ENCODE results near the gene MYO1E. TPM values are rescaled to one million over a fixed set of nuclear protein-coding genes. Genes with fewer than 3 reads are reported as not detected.

MYO1E gene
- total RNA-seq, 2 donors from 2014 or later: 66.3 to 92.0 TPM

DNA sequence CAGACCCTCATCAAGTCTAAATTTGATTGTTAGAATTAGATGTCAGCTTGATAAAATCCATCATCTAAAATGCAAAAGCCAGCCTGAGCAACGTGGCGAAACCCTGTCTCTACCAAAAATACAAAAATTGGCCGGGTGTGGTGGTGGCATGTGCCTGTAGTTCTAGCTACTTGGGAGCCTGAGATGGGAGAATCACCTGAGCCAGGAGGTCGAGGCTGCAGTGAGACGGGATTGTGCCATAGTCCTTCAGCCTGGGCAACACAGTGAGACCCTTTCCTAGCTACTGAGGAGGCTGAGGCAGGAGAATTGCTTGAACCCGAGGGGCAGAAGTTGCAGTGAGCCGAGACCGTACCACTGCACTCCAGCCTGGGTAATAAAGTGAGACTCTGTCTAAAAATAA lies 69.5 kb downstream of the MYO1E start:
- Histone ChIP-seq H3K9me3 (no peaks in the 10 kb centered on the region), H3K4me1 (replicated peaks) (no peaks in the 10 kb centered on the region), H3K27me3 (replicated peaks; ENCODE audit: insufficient read depth) (no peaks in the 10 kb centered on the region), H3K4me3 (no peak overlapping the region), H3K27ac (no peak overlapping the region), H3K36me3 (no peaks in the 10 kb centered on the region)
- TF ChIP-seq, protein P1, sequence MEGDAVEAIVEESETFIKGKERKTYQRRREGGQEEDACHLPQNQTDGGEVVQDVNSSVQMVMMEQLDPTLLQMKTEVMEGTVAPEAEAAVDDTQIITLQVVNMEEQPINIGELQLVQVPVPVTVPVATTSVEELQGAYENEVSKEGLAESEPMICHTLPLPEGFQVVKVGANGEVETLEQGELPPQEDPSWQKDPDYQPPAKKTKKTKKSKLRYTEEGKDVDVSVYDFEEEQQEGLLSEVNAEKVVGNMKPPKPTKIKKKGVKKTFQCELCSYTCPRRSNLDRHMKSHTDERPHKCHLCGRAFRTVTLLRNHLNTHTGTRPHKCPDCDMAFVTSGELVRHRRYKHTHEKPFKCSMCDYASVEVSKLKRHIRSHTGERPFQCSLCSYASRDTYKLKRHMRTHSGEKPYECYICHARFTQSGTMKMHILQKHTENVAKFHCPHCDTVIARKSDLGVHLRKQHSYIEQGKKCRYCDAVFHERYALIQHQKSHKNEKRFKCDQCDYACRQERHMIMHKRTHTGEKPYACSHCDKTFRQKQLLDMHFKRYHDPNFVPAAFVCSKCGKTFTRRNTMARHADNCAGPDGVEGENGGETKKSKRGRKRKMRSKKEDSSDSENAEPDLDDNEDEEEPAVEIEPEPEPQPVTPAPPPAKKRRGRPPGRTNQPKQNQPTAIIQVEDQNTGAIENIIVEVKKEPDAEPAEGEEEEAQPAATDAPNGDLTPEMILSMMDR (IDR thresholded peaks at IDR 0.05): no peak
- TF ChIP-seq POLR2A (IDR thresholded peaks at IDR 0.05) (no peak), POLR2AphosphoS5 (IDR thresholded peaks at IDR 0.05) (no peak)
- 93% methylated on average over 8 of the region's 8 CpGs for WGBS
- DNase-seq (ENCODE audit: low spot score): no peak
- intact Hi-C loops (cut with DNase I): no loop called here

DNA sequence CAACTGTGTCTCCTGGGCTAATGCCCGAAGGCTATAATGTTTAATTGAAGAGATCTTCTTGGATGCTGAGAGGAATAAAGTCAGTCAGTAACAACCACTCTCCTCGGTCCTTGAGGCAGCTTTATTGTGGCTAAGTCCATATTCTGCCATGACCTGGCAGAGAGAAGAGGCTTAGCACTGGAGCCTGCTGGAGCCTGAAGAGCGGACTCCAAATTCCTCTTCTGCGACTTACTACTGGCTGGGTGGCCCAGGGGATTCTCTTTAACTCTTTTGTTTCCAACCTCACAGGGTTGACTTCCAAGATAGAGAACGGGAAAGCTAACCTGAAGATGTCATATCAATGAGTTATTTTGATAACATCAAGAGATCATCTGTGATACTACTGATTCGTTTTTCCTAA lies 71.1 kb downstream of the MYO1E start:
- Histone ChIP-seq H3K27me3 (replicated peaks; ENCODE audit: insufficient read depth) (no peaks in the 10 kb centered on the region), H3K9me3 (no peaks in the 10 kb centered on the region), H3K27ac (no peak overlapping the region), H3K36me3 (no peaks in the 10 kb centered on the region), H3K4me3 (no peak overlapping the region), H3K4me1 (replicated peaks) (no peaks in the 10 kb centered on the region)
- TF ChIP-seq POLR2AphosphoS5 (IDR thresholded peaks at IDR 0.05) (no peak), POLR2A (IDR thresholded peaks at IDR 0.05) (no peak)
- TF ChIP-seq, protein P1 (IDR thresholded peaks at IDR 0.05): no peak
- DNase-seq (ENCODE audit: low spot score): no peak
- intact Hi-C loops (cut with DNase I): no loop called here
- 86% methylated on average over 6 of the region's 6 CpGs for WGBS

GRCh38 chr15:59300618-59301139 lies 72.0 kb downstream of the MYO1E start:
- H3K4me1 ChIP-seq (replicated peaks): no peaks in the 10 kb centered on the region
- no peak overlapping the region for H3K4me3 ChIP-seq
- H3K9me3 ChIP-seq: no peaks in the 10 kb centered on the region
- TF ChIP-seq, protein P1 (IDR thresholded peaks at IDR 0.05): no peak
- TF ChIP-seq POLR2AphosphoS5 (IDR thresholded peaks at IDR 0.05) (no peak), POLR2A (IDR thresholded peaks at IDR 0.05) (no peak)
- H3K36me3 ChIP-seq: no peaks in the 10 kb centered on the region
- 39% methylated on average over 6 of the region's 6 CpGs for WGBS
- no peaks in the 10 kb centered on the region for H3K27me3 ChIP-seq (replicated peaks; ENCODE audit: insufficient read depth)
- no peak overlapping the region for H3K27ac ChIP-seq
- intact Hi-C loops (cut with DNase I): no loop called here
- DNase-seq (ENCODE audit: low spot score): no peak

- H3K4me1 ChIP-seq (replicated peaks): no peaks in the 10 kb centered on the region
- no peaks in the 10 kb centered on the region for H3K9me3 ChIP-seq
- WGBS: 46% methylated on average over 9 of the region's 9 CpGs
- peak; percentile 39 for TF ChIP-seq POLR2AphosphoS5 (IDR thresholded peaks at IDR 0.05)
- TF ChIP-seq, protein P1 (IDR thresholded peaks at IDR 0.05): no peak
- no peak for TF ChIP-seq POLR2A (IDR thresholded peaks at IDR 0.05)
- H3K27me3 ChIP-seq (replicated peaks; ENCODE audit: insufficient read depth): no peaks in the 10 kb centered on the region
- intact Hi-C loops (cut with DNase I): no loop called here
- DNase-seq (ENCODE audit: low spot score): peak; percentile 49
- no peaks in the 10 kb centered on the region for H3K36me3 ChIP-seq
- H3K4me3 ChIP-seq: no peak overlapping the region
- no peak overlapping the region for H3K27ac ChIP-seq
These were observed 72.6 kb downstream of the MYO1E start for GRCh38 chr15:59299929-59300617.

GRCh38 chr15:59298854-59299250 lies 73.8 kb downstream of the MYO1E start:
- Histone ChIP-seq H3K36me3 (no peaks in the 10 kb centered on the region), H3K4me3 (no peak overlapping the region), H3K4me1 (replicated peaks) (no peaks in the 10 kb centered on the region), H3K27me3 (replicated peaks; ENCODE audit: insufficient read depth) (no peaks in the 10 kb centered on the region), H3K27ac (no peak overlapping the region), H3K9me3 (no peaks in the 10 kb centered on the region)
- no peak for DNase-seq (ENCODE audit: low spot score)
- intact Hi-C loops (cut with DNase I): no loop called here
- 91% methylated on average over 3 of the region's 3 CpGs for WGBS
- TF ChIP-seq POLR2AphosphoS5 (IDR thresholded peaks at IDR 0.05): no peak
- no peak for TF ChIP-seq POLR2A (IDR thresholded peaks at IDR 0.05)
- TF ChIP-seq, protein P1 (IDR thresholded peaks at IDR 0.05): no peak

Measured in prostate gland (tissue), 2 donors.